ENCODE data around the gene UBA1. TPM values are rescaled to one million over a fixed set of nuclear protein-coding genes. Genes with fewer than 3 reads are reported as not detected.

Gene UBA1
- total and polyA plus RNA-seq, 2 of the 13 experiments (the other 11 are each of a cell fraction or from before 2014, with no cell fraction given) = 93.3 to 129 TPM

DNA sequence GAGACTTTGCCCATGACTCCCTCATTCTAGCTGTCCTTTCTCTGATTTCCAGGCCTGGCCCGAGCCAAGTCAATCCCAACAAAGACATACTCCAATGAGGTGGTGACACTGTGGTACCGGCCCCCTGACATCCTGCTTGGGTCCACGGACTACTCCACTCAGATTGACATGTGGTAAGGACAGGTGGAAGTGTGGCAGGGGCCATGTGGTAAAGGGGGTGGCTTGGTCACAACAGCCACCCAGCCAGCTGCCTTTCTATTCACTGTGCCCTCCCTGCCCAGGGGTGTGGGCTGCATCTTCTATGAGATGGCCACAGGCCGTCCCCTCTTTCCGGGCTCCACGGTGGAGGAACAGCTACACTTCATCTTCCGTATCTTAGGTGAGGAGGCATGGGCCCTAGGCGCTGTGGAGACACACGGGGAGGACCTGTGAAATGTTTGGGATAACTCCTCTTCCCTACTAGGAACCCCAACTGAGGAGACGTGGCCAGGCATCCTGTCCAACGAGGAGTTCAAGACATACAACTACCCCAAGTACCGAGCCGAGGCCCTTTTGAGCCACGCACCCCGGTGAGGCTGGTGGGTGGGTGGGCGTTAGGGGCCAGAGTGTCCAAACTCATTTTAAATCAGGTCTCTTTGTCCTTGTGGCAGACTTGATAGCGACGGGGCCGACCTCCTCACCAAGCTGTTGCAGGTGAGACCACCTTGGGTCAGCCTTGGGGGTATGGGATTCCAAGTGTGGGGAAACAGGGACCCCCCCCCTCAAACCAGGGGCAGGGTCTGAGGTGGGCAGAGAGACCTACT lies 33.1 kb downstream of the UBA1 start (continued):
- TF ChIP-seq CHD4 (IDR thresholded peaks at IDR 0.05; ENCODE audit: borderline replicate concordance, low read length) (no peak), PRPF4 (IDR thresholded peaks at IDR 0.05; ENCODE audit: low read depth, low read length, poor library complexity, severe bottlenecking) (no peak), ZSCAN12 (CRISPR knock-in tag; IDR thresholded peaks at IDR 0.05) (no peak)
- TF ChIP-seq, protein P1, sequence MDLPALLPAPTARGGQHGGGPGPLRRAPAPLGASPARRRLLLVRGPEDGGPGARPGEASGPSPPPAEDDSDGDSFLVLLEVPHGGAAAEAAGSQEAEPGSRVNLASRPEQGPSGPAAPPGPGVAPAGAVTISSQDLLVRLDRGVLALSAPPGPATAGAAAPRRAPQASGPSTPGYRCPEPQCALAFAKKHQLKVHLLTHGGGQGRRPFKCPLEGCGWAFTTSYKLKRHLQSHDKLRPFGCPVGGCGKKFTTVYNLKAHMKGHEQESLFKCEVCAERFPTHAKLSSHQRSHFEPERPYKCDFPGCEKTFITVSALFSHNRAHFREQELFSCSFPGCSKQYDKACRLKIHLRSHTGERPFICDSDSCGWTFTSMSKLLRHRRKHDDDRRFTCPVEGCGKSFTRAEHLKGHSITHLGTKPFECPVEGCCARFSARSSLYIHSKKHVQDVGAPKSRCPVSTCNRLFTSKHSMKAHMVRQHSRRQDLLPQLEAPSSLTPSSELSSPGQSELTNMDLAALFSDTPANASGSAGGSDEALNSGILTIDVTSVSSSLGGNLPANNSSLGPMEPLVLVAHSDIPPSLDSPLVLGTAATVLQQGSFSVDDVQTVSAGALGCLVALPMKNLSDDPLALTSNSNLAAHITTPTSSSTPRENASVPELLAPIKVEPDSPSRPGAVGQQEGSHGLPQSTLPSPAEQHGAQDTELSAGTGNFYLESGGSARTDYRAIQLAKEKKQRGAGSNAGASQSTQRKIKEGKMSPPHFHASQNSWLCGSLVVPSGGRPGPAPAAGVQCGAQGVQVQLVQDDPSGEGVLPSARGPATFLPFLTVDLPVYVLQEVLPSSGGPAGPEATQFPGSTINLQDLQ (CRISPR knock-in tag; IDR thresholded peaks at IDR 0.05) = no peak
- TF ChIP-seq, protein P2, sequence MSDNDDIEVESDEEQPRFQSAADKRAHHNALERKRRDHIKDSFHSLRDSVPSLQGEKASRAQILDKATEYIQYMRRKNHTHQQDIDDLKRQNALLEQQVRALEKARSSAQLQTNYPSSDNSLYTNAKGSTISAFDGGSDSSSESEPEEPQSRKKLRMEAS (IDR thresholded peaks at IDR 0.05) = no peak

DNA sequence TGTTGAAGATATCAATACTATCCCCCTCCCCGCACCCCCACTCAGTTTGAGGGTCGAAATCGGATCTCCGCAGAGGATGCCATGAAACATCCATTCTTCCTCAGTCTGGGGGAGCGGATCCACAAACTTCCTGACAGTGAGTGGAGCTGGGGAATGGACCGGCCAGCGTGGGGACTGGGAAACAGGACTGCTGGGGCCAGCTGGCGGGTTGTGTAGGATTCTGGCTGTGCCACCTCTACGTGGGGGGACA lies 33.6 kb downstream of the UBA1 start:
- Histone ChIP-seq H3K79me2 (ENCODE audit: insufficient read depth, low read length) (peaks cover 1% of the 10 kb centered on the region), H3K9ac (ENCODE audit: insufficient read depth, low read depth, low read length) (no peak overlapping the region), H3K4me3 (replicated peaks in 1 of 3; ENCODE audit: insufficient read depth in 1 of 3, low read depth in 2 of 3, low read length in 3 of 3) (no peak overlapping the region), H3K36me3 (replicated peaks in 1 of 2; ENCODE audit: control insufficient read depth in 1 of 2, insufficient read depth in 2 of 2, low read length in 2 of 2) (peaks cover 11 to 41% of the 10 kb centered on the region in 2 experiments; a peak in 4 of 5 replicates), H4K20me1 (ENCODE audit: insufficient read depth, low read length) (no peaks in the 10 kb centered on the region), H3K4me2 (ENCODE audit: low read depth, low read length) (no peak overlapping the region), H3K9me3 (ENCODE audit: low read length) (no peaks in the 10 kb centered on the region), H3K27ac (ENCODE audit: extremely low read length, insufficient read depth, low read length) (no peak overlapping the region), H3K27me3 (ENCODE audit: control insufficient read depth in 1 of 2, insufficient read depth in 2 of 2, low read length in 2 of 2) (no peaks in the 10 kb centered on the region), H2AFZ (ENCODE audit: low read length) (no peak overlapping the region), H3K4me1 (ENCODE audit: insufficient read depth, low read length) (peaks cover 7% of the 10 kb centered on the region)
- ChIA-PET CTCF (ENCODE audit: low intra/inter-chr PET ratio, low total read pairs) (no interaction called here), POLR2A (no interaction called here)
- WGBS (ENCODE audit: low lambda C conversion rate) = 96% methylated on average over 7 of the region's 9 CpGs
- in situ Hi-C loops (cut with HindIII; ENCODE audit: extremely low pct_ligation_motif_present, low pct_unique_long_range_greater_than_20kb) = no loop called here
- DNase-seq (ENCODE audit: low spot score) = no peak
- no TSS peak for BruUV-seq (replicated peaks)
- no peak for FAIRE-seq
- no peak for ATAC-seq
- intact Hi-C loops (cut with micrococcal nuclease; ENCODE audit: unreplicated experiment) = no loop called here
- no peak for TF ChIP-seq ARNTL (CRISPR knock-in tag; IDR thresholded peaks at IDR 0.05)
- TF ChIP-seq, protein P3, sequence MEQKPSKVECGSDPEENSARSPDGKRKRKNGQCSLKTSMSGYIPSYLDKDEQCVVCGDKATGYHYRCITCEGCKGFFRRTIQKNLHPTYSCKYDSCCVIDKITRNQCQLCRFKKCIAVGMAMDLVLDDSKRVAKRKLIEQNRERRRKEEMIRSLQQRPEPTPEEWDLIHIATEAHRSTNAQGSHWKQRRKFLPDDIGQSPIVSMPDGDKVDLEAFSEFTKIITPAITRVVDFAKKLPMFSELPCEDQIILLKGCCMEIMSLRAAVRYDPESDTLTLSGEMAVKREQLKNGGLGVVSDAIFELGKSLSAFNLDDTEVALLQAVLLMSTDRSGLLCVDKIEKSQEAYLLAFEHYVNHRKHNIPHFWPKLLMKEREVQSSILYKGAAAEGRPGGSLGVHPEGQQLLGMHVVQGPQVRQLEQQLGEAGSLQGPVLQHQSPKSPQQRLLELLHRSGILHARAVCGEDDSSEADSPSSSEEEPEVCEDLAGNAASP (CRISPR knock-in tag; IDR thresholded peaks at IDR 0.05; ENCODE audit: borderline replicate concordance) = no peak
- TF ChIP-seq, protein P4, sequence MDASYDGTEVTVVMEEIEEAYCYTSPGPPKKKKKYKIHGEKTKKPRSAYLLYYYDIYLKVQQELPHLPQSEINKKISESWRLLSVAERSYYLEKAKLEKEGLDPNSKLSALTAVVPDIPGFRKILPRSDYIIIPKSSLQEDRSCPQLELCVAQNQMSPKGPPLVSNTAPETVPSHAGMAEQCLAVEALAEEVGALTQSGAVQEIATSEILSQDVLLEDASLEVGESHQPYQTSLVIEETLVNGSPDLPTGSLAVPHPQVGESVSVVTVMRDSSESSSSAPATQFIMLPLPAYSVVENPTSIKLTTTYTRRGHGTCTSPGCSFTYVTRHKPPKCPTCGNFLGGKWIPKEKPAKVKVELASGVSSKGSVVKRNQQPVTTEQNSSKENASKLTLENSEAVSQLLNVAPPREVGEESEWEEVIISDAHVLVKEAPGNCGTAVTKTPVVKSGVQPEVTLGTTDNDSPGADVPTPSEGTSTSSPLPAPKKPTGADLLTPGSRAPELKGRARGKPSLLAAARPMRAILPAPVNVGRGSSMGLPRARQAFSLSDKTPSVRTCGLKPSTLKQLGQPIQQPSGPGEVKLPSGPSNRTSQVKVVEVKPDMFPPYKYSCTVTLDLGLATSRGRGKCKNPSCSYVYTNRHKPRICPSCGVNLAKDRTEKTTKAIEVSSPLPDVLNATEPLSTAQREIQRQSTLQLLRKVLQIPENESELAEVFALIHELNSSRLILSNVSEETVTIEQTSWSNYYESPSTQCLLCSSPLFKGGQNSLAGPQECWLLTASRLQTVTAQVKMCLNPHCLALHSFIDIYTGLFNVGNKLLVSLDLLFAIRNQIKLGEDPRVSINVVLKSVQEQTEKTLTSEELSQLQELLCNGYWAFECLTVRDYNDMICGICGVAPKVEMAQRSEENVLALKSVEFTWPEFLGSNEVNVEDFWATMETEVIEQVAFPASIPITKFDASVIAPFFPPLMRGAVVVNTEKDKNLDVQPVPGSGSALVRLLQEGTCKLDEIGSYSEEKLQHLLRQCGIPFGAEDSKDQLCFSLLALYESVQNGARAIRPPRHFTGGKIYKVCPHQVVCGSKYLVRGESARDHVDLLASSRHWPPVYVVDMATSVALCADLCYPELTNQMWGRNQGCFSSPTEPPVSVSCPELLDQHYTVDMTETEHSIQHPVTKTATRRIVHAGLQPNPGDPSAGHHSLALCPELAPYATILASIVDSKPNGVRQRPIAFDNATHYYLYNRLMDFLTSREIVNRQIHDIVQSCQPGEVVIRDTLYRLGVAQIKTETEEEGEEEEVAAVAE (CRISPR knock-in tag; IDR thresholded peaks at IDR 0.05; ENCODE audit: borderline replicate concordance) = no peak
- TF ChIP-seq, protein P5, sequence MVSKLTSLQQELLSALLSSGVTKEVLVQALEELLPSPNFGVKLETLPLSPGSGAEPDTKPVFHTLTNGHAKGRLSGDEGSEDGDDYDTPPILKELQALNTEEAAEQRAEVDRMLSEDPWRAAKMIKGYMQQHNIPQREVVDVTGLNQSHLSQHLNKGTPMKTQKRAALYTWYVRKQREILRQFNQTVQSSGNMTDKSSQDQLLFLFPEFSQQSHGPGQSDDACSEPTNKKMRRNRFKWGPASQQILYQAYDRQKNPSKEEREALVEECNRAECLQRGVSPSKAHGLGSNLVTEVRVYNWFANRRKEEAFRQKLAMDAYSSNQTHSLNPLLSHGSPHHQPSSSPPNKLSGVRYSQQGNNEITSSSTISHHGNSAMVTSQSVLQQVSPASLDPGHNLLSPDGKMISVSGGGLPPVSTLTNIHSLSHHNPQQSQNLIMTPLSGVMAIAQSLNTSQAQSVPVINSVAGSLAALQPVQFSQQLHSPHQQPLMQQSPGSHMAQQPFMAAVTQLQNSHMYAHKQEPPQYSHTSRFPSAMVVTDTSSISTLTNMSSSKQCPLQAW (CRISPR knock-in tag; IDR thresholded peaks at IDR 0.05) = no peak
- no peak for TF ChIP-seq DMAP1 (CRISPR knock-in tag; IDR thresholded peaks at IDR 0.05)
- no peak for TF ChIP-seq PCBP1 (IDR thresholded peaks at IDR 0.05; ENCODE audit: borderline replicate concordance, low read depth, low read length)
- no peak for TF ChIP-seq ZNF30 (CRISPR knock-in tag; IDR thresholded peaks at IDR 0.05)
- TF ChIP-seq ZMAT3 (CRISPR knock-in tag; conservative IDR thresholded peaks at IDR 0.05) = no peak
